Measurements from ENCODE around the gene KBTBD2.
"Not testable (repeated sequence)": the region's sequence is repeated elsewhere in the genome, so short reads cannot be mapped to it uniquely, and the experiment has no call there.

KBTBD2 gene

DNA sequence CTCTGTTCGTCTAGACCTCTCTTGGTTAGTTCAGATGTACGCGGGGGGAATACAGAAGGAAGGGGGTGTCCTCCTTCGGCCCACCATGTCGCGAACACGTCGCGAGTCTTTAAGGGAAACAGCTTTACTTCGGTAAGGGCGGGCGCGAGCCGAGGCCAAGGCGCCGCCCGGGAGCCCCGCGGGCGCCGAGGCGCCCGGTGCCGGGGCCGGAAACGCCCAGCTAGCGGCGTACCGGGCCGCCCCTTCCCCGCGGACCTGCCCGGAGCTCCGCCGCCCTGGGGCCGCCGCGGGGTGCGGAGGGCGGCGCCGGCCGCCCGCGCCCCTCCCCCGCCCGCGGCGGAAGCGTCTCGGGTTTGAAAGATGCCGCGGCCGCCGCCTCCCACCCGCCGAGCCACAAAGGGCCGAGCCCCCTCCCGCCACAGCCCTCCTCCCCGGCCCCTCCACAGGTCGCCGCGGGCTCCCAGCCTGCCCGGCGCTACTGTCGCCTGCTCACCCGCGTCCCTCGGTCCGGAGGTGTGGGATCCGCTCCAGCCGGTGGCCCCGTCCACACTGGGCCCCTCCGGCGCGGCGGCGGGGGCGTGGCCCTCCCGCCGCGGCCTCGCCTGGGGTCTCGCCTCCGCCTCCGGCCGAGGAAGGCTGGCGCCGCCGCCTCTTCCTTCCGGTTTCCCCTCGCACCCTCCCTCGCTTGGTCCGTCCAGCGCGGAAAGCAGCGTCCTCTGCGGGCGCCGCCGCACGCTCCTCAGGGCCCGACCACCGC is at the start of gene KBTBD2:
Gene KBTBD2, minus strand, starts transcription at position 718 of the 757 bp plus-strand sequence. CDS start 12,156 bp downstream, outside the sequence.
- no peak for DNase-seq

DNA sequence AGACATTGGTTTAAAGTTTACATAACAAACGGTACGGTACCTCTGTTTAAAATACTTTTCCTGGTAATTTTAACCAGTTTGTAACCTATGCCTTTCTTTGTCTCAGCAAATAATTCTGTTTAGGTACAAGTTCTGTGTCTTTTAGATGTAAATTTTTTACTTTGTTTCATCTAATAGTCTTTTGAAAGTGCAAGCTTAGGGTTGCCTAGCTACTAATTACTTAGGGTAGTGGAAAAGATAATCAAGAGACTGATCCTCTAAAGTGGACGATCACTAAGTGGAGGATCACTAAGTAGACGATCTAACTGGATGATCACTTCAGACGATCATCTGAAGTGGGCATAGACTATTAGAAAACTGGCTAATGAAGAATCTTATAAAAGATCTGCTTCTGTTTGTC is 49.6 kb upstream of the KBTBD2 start:
- DNase-seq = no peak

DNA sequence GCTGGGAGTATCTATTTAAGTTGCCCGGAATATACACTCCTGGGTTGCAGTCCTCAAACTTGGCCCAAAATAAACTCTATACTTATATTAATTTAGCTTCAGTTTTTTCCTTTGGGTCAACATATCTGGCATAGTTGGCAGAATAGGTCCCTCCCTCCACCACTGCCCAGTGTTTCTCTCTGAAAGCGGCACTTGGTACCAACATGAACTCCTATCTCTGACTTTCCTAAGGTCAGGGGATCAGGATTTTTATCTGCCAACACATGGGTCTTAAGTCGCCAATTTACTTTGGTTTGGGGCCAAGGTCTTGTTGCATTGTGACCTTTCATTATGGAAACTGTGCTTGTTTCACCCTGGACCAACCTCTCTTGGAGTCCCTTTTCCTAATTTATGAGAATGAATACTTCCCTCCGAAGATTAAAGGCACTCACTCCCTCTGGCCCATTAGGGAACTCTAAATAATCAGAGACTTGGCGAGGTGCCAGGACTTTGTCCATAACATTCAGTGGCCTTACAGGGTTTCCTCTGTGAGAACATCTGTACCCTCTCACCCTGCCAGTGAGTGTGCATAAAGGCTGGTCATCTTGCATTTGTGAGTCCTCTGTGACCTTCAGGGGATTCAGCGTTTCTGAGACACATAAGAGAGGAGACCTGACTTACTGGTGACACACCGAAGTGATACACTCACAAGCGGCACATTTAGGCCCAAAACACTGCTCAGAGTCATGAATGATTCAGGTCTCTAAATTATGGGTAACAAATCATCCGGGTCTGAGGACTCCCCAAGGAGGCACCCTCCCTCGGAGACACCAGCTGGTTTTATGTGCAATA is 46.0 kb upstream of the KBTBD2 start:
- no peak for DNase-seq

DNA sequence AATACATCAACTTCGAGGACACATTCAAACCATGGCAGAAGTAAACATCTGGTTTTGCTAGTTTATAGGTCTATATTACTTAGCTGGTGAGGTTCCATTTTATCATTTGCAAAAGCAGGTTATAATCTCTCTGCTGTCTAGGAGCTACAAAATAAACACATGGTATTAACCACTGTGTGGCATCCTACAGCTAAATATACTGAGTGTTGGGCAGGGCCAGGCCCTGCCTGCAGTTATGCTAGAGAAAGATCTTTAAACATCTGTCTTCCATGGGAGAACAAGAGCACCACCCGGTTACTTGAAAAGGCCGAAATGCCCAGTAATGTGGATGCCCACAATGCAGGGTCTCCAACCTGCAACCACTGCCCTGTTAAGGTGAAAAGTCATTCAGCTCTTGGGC is 45.1 kb upstream of the KBTBD2 start:
- no peak for DNase-seq

DNA sequence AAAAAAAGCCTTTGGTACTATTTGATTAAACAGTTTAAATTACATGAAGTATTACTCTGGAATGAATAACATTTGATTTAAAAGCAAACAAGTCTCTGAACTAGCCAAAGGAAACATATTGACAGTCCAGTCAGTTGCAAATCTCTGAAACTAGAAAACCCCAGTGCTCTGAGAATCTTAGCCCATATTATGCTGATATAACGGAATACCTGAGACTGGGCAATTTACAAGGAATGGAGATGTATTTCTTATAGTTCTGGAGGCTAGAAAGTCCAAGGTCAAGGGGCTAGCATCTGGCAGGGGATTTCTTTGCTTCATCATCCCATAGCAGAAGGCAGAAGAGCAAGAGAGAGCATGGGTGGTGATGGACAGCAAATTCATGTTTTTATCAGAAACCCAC is 44.0 kb upstream of the KBTBD2 start:
- DNase-seq = no peak

DNA sequence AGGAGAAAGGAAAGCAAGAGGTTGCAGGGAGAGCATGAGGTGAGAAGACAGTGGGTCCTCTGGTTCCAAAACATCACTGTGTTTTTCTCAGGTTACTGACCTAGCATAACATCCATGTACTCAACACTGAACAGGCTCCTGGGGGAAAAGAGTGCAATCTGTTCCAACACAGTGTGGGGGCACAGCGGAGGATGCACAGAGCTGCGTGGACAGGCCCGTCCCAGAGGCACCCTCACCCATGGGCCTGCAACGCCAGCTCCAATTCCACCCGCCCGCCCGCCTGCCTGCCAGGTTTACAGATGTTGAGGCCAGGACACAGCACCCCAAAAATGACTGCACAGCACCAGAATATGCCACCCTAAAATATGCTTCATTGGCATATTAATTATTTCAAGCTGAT is 38.8 kb upstream of the KBTBD2 start:
- DNase-seq = no peak

DNA sequence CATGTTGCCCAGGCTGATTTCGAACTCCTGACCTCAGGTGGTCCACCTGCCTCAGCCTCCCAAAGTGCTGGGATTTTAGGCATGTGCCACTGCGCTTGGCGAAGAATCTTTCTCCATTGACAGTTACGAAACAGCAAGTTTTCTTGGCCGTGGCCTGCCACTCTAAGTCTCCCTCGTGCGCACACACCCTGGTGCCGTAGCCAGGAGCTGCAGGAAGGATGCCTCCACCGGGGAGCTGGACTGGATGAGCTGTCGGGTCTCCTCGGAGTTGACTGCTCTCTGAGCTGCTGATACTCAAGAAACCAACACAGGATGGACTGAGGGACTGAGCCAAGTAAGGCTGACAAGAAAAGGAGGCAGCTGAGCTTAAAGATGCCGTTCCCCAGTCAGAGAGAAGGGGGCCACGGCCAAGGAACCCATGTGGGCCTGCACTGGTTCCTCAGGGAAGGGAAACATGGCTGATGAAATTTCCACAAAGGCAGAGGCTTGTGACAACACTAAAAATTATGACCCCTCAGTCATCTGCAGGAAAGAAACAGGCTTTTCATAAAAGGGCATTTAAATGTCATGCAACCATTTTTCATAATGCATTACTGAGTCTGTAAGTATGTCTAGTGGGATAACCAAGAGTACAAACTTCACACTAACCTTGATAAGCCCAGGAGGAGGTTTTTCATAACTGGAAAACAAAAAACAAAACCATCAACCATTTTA is 38.0 kb upstream of the KBTBD2 start:
- DNase-seq = no peak

DNA sequence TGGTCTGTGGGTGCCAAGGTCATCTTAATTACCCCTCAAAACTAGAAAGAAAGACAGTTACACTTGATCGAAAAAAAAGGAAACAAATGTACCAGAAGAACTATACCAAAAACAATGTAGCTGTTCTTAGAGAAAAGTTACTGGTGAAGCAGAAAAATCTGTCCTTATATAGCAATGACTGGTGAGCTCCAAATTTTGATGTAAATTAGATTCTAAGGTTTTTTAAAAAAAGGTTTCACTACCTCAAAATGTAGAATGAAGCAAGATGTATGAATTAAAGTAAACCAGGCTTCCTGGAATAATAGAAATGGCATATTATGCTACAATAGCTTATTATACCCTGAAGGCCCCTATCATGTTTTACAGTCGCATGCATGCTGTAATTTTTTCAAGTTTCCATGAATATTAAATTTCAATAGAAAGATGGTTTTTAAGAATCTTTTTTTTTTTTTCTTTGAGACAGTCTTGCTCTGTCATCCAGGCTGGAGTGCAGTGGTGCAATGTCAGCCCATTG is 37.3 kb upstream of the KBTBD2 start:
- DNase-seq = no peak

DNA sequence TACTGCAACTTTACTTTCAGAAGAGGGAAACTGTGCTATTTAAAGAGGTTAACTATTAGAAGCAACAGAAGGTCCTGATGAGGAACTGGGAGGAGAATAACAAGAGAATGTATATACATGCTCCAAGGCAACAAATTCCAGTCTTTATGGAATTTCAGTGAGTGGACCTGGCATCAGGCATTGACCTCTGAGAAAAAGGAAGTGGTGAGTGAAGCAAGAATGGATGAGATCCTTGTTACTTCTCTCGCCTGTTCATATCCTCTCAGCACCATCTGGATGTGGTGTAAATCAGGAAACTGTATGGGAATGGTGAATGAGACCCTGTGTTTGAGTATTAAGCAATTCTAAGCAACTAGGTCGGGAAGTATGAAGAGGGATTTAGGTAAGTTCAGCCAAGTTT is 30.3 kb upstream of the KBTBD2 start:
- no peak for DNase-seq

DNA sequence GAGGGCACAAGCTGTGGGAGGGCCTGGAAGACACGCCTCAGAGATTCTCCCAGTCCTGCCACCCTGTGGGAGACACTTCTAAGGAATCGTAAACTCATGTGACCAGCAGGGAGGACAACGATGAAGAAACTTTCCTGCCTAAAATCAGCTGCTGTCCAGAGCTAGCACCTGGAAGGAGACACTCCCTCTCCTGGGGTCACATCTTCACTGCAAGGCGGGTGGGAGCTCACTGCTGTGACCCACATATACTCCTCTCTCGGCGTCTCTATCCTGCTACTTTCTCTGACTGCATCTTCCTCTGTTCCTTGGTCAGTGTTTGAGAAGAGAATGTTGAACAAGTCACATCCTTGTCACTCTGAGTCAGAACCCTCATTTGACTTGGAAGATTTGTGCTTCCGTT is 25.4 kb upstream of the KBTBD2 start:
- not testable (repeated sequence) for DNase-seq

DNA sequence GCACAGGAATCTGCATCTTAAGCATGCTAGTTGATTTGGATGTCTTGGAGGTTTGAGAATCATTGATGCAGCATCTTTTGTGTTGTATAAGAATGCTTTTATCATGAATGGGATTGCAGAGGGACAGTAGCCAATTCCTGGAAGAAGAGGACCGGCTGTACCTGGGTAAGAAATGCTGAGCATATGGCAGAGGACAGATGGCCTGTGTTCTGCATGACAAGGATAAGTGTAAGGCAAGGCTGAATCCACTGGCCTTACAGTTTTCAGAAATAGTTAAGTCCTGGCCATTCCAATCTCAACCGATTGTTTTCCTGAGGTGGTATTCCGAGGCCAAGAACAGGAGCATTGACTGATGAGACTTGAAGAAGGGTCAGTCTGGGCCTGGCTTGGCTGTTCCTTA is 24.4 kb upstream of the KBTBD2 start:
- no peak for DNase-seq

DNA sequence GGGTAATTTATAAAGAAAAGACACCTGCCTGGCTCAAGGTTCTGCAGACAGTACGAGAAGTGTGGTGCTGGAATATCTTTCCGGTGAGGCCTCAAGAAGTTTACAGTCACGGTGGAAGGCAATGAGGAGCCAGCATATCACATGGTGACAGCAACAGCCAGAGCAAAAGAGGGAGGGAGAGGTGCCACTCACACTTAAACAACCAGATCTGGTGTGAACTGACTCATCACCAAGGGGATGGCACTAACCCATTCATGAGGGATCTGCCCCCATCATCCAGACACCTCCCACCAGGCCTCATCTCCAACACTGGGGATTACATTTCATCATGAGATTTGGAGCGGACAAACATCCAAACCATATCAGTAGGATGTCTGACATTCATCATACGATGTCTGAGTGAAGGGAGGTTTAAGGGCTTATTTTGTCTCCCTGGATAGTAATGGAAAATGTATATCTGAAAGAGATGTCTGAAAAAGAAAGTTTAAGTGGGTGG is 23.5 kb upstream of the KBTBD2 start:
- no peak for DNase-seq

DNA sequence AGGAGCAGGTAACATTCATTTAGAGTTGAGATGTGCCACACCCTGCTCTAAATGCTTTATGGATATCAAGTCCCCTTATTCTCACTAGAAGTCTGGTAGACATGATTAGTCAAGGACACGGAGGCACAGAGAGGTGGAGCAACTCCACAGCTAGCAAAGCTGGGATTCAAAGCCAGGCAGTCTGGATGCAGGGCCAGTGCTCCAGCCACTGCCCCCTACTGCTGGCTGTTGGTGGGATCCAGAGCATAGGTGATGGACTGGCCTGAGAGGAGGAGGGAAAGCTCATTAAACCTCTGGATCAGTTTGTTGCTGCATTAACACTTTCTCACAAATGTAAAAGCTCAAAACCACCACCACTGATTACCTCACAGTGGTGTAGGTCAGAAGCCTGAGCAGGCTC is 22.6 kb upstream of the KBTBD2 start:
- DNase-seq = no peak

DNA sequence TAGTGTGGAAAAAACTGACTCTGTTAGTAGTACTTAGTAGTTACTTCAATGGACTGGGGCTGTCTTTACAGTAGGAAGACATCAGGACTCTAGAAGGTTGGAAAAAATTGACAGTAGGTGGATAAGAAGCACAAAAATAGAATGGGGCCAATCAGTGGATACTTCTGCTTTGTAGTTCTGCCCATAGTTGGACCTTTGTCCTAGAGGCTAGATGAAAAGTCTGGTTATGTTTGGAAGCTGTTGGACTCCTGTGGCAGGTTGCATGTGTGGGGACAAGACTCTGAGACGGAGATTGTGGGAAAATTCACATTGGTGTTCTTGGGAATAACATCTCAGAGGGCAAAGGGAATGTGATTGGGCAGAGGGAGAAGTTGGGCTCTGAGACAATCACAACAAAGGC is 18.6 kb upstream of the KBTBD2 start:
- no peak for DNase-seq

DNA sequence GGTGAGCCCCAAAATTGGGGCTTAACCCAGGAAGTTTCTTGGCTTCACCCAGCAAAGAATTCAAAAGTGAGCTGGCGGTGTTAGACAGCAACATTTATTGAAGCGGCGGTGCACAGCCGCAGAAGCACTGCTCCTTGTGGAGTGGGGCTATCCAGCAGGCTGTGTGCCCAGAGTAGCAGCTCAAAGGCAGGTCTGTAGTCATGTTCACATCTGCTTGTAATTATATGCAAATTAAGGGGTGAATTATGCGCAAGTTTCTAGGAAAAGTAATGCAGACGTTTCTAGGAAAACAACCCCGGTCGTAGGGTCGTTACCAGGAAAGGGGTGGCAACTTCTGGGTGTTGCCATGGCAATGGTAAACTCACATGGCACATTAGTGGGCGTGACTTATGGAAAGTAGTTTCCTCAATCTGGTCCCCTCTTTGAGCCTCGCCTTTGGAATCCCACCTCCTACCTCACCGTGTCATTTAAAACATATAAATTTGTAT is 13.7 kb upstream of the KBTBD2 start:
- no peak for DNase-seq

DNA sequence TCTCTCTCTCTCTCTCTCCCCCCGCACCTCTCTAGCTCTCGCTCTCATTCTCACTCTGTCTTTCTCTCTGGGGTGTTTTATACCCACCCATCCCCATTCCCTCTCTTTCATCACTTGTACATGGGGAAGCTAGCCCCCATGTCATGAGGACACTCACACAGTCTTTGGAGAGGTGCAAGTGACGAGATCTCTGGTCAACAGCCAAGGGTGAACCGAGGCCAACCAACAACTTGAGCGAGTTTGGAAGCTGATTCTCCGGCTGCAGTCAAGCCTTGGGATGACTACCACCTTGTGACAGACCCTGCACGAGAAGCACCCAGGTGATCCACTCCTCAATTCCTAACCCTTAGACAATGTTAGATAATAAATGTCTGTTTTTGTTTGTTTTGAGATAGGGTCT is 10.1 kb upstream of the KBTBD2 start:
- DNase-seq = no peak

DNA sequence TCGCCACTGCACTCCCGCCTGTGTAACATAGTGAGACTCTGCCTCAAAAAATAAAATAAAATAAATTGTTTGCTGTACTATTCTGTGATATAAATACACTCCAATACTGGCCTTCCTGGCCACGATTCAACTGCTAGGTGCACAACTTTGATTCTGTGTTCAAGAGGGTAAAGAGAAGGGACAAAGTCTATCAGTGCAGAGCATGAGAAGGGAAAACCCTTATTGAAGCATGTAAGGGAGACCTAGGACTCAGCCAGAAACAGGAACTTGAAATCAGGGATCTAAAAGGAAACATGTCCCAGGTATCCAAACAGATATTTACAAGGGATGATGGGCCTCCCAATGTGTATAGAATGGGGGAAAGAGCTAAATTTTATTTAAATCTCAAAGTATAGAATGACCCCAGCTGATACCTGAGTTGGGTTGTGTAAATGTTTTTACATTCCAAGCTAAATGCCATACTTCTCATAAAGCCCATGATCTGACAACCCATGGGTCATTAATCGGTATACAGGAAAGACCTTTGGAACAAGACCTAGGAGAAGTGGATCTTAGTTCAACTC is 9.0 kb upstream of the KBTBD2 start:
- no peak for DNase-seq

DNA sequence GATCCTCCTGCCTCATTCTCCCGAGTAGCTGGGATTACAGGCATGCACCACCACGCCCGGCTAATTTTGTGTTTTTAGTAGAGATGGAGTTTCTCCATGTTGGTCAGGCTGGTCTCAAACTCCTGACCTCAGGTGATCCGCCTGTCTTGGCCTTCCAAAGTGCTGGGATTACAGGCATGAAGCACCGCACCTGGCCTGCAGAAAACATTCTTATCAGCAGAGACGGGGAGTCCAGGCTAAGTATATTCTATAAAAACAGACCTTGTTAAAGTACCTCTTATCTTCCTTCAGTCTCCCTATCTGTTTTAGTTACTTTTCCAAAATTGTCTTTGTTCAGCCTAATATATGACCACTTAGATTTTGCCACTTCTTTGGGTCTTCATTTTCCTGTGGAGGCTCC is 5.8 kb upstream of the KBTBD2 start:
- not testable (repeated sequence) for DNase-seq

DNA sequence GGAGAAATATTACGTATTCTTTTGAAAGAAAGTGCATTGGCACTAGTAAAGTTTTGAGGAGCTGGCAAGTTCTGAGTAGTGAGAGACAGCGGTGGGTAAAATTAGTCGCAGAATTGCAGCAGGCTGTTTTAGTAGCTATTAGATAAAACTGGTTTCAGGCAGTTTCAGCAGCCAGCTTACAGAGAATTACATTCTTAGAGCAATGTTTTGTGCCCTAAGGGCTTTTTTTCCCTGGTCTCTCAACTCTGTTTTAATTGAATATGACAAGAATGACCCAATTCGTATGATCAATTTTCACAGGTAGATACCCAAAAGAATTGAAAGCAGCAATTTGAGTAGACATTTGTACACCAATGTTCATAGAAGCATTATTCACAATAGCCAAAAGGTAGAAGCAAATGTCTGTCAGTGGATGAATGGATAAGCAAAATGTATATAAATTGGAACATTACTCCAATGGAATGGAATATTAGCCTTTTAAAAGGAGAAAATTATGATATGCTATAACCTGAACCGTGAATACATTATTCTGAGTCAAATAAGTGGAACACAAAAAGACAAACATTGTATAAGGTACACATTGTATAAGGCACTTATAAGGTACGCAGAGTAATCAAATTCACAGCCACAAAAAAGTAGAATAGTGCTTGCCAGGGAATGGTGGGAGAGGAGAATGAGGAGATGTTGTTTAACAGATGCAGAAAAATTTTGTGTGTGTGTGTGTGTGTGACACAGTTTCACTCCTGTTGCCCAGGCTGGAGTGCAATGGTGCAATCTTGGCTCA is 5.2 kb upstream of the KBTBD2 start:
- no peak for DNase-seq

DNA sequence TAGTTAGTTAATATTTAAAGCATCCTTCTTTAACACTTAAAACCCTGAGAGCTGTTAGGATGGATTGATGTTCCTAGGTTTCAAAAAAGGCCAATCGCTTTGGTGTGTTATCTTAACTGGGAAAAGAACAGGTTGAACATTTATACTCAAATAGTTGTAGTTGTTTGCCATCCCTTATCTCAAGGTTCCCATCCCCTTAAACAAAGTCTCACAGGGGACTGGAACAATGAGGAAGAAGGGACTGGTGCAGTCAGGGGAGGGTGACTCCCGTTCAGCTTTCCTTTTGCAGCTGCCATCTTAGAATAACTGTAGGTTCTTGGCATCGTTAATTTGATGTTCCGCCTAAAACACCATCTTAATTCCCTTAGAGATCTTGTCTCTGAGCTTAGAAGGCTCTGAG is 2.6 kb upstream of the KBTBD2 start:
- DNase-seq = no peak

DNA sequence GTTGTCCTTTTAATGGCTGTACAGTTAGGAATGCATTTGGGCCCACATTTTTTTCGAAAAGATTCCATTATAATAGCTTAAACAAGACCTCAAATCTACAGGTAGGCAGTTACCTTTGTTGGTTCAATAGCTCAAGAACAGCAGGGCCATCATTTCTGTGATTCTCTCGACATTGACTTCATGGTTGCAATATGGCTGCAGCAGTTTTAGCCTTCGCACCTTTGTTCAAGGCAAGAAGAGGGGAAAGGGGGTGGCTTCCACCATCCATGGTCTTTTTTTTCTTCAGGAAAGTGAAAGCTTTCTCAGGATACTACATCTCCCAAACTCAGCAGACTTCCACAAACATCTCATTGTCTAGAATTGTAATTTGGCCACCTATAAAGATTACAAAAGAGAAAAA is 2.2 kb upstream of the KBTBD2 start:
- no peak for DNase-seq

DNA sequence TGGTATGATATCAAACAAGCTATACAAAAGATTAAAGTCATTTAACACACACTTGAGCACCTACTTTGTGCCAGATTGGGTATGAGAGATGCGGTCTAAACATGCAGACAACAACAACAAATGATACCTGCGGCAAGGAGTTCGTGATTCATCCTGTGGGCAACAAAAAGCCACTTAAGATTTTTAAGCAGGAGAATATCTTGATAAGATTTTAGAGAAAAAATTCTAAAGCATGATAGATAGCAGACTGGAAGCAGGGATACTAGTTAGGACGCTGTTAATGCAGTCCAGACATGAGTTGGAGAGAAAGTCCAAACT is 1.6 kb upstream of the KBTBD2 start:
- DNase-seq = no peak
